Measurements from ENCODE around the gene ZC3H15.

The ZC3H15 gene

DNA sequence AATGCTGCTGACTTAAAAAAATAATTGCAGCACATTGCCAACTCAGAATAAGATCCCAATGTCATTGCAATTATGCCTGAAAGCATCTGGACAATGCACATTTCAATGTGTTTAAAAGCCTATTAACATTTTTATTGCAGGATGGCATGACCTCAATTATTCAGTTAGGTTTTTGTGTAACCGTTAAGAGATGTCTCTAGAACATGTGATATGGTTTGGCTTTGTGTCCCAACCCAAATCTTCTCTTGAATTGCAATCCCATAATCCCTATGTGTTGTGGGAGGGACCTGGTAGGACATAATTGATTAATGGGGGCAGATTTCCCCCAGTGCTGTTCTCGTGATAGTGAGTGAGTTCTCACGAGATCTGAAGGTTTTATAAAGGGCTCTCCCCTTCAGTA, 43.2 kb upstream of the ZC3H15 start:
- Histone ChIP-seq H2AFZ (ENCODE audit: low read length) (no peak overlapping the region), H3K4me2 (ENCODE audit: insufficient read depth, low read length, poor library complexity, severe bottlenecking) (no peak overlapping the region), H3K23ac (ENCODE audit: low read depth, low read length, poor library complexity) (no peak overlapping the region), H2BK12ac (ENCODE audit: low read length) (no peak overlapping the region), H4K8ac (ENCODE audit: low read depth, low read length) (no peak overlapping the region), H2BK5ac (ENCODE audit: low read length) (no peak overlapping the region), H3K14ac (ENCODE audit: low read length) (no peak overlapping the region), H3K27me3 (ENCODE audit: control insufficient read depth in 3 of 3, insufficient read depth in 3 of 3, low read depth in 1 of 3, low read length in 3 of 3) (no peaks in the 10 kb centered on the region), H3K18ac (ENCODE audit: low read length) (no peak overlapping the region), H3K27ac (replicated peaks; ENCODE audit: low read length) (no peak overlapping the region), H3K79me1 (ENCODE audit: low read depth, low read length) (no peaks in the 10 kb centered on the region), H3K4me3 (ENCODE audit: low read length in 2 of 2) (no peak overlapping the region), H3K4me1 (ENCODE audit: control insufficient read depth in 2 of 2, insufficient read depth in 1 of 2, low read depth in 1 of 2, low read length in 2 of 2) (peaks cover 3 to 4% of the 10 kb centered on the region in 2 donors), H3K36me3 (replicated peaks in 1 of 2; ENCODE audit: control insufficient read depth in 2 of 2, insufficient read depth in 2 of 2, low read length in 2 of 2) (no peaks in the 10 kb centered on the region), H4K91ac (ENCODE audit: low read depth, low read length, poor library complexity) (no peak overlapping the region), H3K9ac (ENCODE audit: low read depth, low read length, poor library complexity) (no peak overlapping the region), H2AK5ac (ENCODE audit: low read depth, low read length) (no peak overlapping the region), H2BK15ac (ENCODE audit: low read length) (no peak overlapping the region), H2BK120ac (ENCODE audit: low read depth, low read length) (no peak overlapping the region), H3K9me3 (replicated peaks in 1 of 2; ENCODE audit: control insufficient read depth in 2 of 2, insufficient read depth in 1 of 2, low read depth in 1 of 2, low read length in 2 of 2) (peaks cover 2 to 4% of the 10 kb centered on the region in 2 donors), H3K4ac (ENCODE audit: low read length) (no peak overlapping the region)
- no peak for DNase-seq (ENCODE audit: low spot score)
- WGBS, 2 donors (ENCODE audit: extremely low coverage in 2 of 2, insufficient read length in 2 of 2, insufficient replicate concordance in 1 of 2) = no CpG with 5 or more reads among the region's 3 CpGs

DNA sequence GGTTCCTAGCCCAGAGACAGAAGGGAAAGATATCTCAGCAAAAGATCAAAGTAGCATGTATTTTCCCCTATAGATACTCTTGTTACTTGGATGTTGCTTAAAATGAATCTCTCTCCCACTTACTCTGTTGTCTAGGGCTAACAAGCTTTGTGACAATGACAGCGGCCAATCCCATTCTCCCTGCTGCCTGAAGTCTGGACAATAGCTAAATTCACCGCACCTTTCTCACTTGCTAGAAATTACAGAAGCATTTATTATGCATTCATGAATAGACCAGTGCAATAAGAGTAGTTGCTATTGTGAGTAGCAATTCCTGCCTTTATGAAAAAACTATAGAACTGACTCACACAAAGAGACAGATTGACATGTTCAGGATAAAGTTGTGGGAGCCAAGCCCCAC, 42.2 kb upstream of the ZC3H15 start:
- no peaks in the 10 kb centered on the region for H3K36me3 ChIP-seq (replicated peaks in 1 of 2; ENCODE audit: control insufficient read depth in 2 of 2, insufficient read depth in 2 of 2, low read length in 2 of 2)
- no peak overlapping the region for H3K23ac ChIP-seq (ENCODE audit: low read depth, low read length, poor library complexity)
- no CpG with 5 or more reads among the region's 2 CpGs for WGBS, 2 donors (ENCODE audit: extremely low coverage in 2 of 2, insufficient read length in 2 of 2, insufficient replicate concordance in 1 of 2)
- no peak overlapping the region for H3K4me2 ChIP-seq (ENCODE audit: insufficient read depth, low read length, poor library complexity, severe bottlenecking)
- no peak overlapping the region for H2BK15ac ChIP-seq (ENCODE audit: low read length)
- H4K8ac ChIP-seq (ENCODE audit: low read depth, low read length) = no peak overlapping the region
- H3K4ac ChIP-seq (ENCODE audit: low read length) = no peak overlapping the region
- H3K4me1 ChIP-seq (ENCODE audit: control insufficient read depth in 2 of 2, insufficient read depth in 1 of 2, low read depth in 1 of 2, low read length in 2 of 2) = peaks cover 3 to 4% of the 10 kb centered on the region in 2 donors
- H2BK120ac ChIP-seq (ENCODE audit: low read depth, low read length) = no peak overlapping the region
- DNase-seq (ENCODE audit: low spot score) = no peak
- H2BK12ac ChIP-seq (ENCODE audit: low read length) = no peak overlapping the region
- H3K79me1 ChIP-seq (ENCODE audit: low read depth, low read length) = no peaks in the 10 kb centered on the region
- no peak overlapping the region for H3K9ac ChIP-seq (ENCODE audit: low read depth, low read length, poor library complexity)
- H3K14ac ChIP-seq (ENCODE audit: low read length) = no peak overlapping the region
- no peak overlapping the region for H2AFZ ChIP-seq (ENCODE audit: low read length)
- no peaks in the 10 kb centered on the region for H3K9me3 ChIP-seq (replicated peaks in 1 of 2; ENCODE audit: control insufficient read depth in 2 of 2, insufficient read depth in 1 of 2, low read depth in 1 of 2, low read length in 2 of 2)
- no peak overlapping the region for H2BK5ac ChIP-seq (ENCODE audit: low read length)
- H3K4me3 ChIP-seq (ENCODE audit: low read length in 2 of 2) = no peak overlapping the region
- no peaks in the 10 kb centered on the region for H3K27me3 ChIP-seq (ENCODE audit: control insufficient read depth in 3 of 3, insufficient read depth in 3 of 3, low read depth in 1 of 3, low read length in 3 of 3)
- no peak overlapping the region for H2AK5ac ChIP-seq (ENCODE audit: low read depth, low read length)
- no peak overlapping the region for H3K27ac ChIP-seq (replicated peaks; ENCODE audit: low read length)
- H4K91ac ChIP-seq (ENCODE audit: low read depth, low read length, poor library complexity) = no peak overlapping the region
- no peak overlapping the region for H3K18ac ChIP-seq (ENCODE audit: low read length)

DNA sequence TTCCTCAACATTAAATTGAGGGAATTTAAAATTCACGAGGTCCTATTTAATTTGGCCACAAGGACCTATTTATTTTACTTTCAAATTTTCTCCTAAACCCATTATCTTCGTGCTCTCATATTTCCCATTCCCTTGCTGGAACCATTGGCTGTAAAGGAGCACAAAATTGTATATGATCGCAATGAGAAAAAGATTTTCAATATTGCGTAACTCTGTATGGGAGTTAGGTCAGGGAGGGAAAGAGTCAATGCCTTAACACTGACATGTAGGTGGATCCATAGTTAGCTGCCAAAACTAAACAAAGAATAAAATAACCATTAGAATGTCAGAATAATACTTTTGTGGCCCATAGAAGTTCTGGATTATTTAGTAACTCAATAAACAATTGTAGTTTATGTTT, 40.6 kb upstream of the ZC3H15 start:
- Histone ChIP-seq H2BK120ac (ENCODE audit: low read depth, low read length) (no peak overlapping the region), H2BK15ac (ENCODE audit: low read length) (no peak overlapping the region), H2AK5ac (ENCODE audit: low read depth, low read length) (no peak overlapping the region), H3K9me3 (replicated peaks in 1 of 2; ENCODE audit: control insufficient read depth in 2 of 2, insufficient read depth in 1 of 2, low read depth in 1 of 2, low read length in 2 of 2) (no peaks in the 10 kb centered on the region), H3K14ac (ENCODE audit: low read length) (no peak overlapping the region), H3K4me2 (ENCODE audit: insufficient read depth, low read length, poor library complexity, severe bottlenecking) (no peak overlapping the region), H3K4me3 (ENCODE audit: low read length in 2 of 2) (no peak overlapping the region), H3K9ac (ENCODE audit: low read depth, low read length, poor library complexity) (no peak overlapping the region), H3K27ac (replicated peaks; ENCODE audit: low read length) (no peak overlapping the region), H2AFZ (ENCODE audit: low read length) (no peak overlapping the region), H2BK5ac (ENCODE audit: low read length) (no peak overlapping the region), H3K79me1 (ENCODE audit: low read depth, low read length) (no peaks in the 10 kb centered on the region), H3K23ac (ENCODE audit: low read depth, low read length, poor library complexity) (no peak overlapping the region), H3K4me1 (ENCODE audit: control insufficient read depth in 2 of 2, insufficient read depth in 1 of 2, low read depth in 1 of 2, low read length in 2 of 2) (peaks cover 3 to 4% of the 10 kb centered on the region in 2 donors), H2BK12ac (ENCODE audit: low read length) (no peak overlapping the region), H4K91ac (ENCODE audit: low read depth, low read length, poor library complexity) (no peak overlapping the region), H3K4ac (ENCODE audit: low read length) (no peak overlapping the region), H3K36me3 (replicated peaks in 1 of 2; ENCODE audit: control insufficient read depth in 2 of 2, insufficient read depth in 2 of 2, low read length in 2 of 2) (no peaks in the 10 kb centered on the region), H4K8ac (ENCODE audit: low read depth, low read length) (no peak overlapping the region), H3K18ac (ENCODE audit: low read length) (no peak overlapping the region), H3K27me3 (ENCODE audit: control insufficient read depth in 3 of 3, insufficient read depth in 3 of 3, low read depth in 1 of 3, low read length in 3 of 3) (no peaks in the 10 kb centered on the region)
- no peak for DNase-seq (ENCODE audit: low spot score)
- WGBS, 2 donors (ENCODE audit: extremely low coverage in 2 of 2, insufficient read length in 2 of 2, insufficient replicate concordance in 1 of 2) = no CpG with 5 or more reads among the region's 4 CpGs

DNA sequence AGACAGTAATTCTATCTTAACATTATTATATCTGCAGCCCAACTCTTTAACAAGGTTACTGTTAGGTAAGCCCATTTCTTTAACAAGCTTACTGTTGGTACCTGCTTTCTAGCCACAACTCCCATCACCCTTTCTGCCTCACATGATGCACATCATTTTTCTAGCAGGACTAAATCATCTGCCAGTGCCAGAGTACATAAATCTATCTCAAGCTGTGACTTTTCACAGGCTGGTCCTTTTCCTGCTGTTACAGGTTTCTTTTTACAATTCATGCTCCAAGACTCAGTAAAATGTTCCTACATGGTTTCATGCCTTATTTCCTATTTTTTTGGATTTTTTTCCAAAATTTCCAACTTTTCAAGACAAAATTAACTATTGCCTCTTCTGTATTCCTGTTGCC, 30.4 kb upstream of the ZC3H15 start:
- H2BK15ac ChIP-seq (ENCODE audit: low read length) = no peak overlapping the region
- no peak overlapping the region for H2BK120ac ChIP-seq (ENCODE audit: low read depth, low read length)
- no peak for DNase-seq (ENCODE audit: low spot score)
- H3K4me2 ChIP-seq (ENCODE audit: insufficient read depth, low read length, poor library complexity, severe bottlenecking) = no peak overlapping the region
- no peak overlapping the region for H3K4ac ChIP-seq (ENCODE audit: low read length)
- H2AK5ac ChIP-seq (ENCODE audit: low read depth, low read length) = no peak overlapping the region
- no peak overlapping the region for H2AFZ ChIP-seq (ENCODE audit: low read length)
- H3K27ac ChIP-seq (replicated peaks; ENCODE audit: low read length) = no peak overlapping the region
- no peak overlapping the region for H3K4me3 ChIP-seq (ENCODE audit: low read length in 2 of 2)
- no peak overlapping the region for H4K91ac ChIP-seq (ENCODE audit: low read depth, low read length, poor library complexity)
- peaks cover 0 to 6% of the 10 kb centered on the region in 2 donors for H3K36me3 ChIP-seq (replicated peaks in 1 of 2; ENCODE audit: control insufficient read depth in 2 of 2, insufficient read depth in 2 of 2, low read length in 2 of 2)
- H3K27me3 ChIP-seq (ENCODE audit: control insufficient read depth in 3 of 3, insufficient read depth in 3 of 3, low read depth in 1 of 3, low read length in 3 of 3) = no peaks in the 10 kb centered on the region
- H3K4me1 ChIP-seq (ENCODE audit: control insufficient read depth in 2 of 2, insufficient read depth in 1 of 2, low read depth in 1 of 2, low read length in 2 of 2) = no peaks in the 10 kb centered on the region
- no peak overlapping the region for H3K23ac ChIP-seq (ENCODE audit: low read depth, low read length, poor library complexity)
- no peak overlapping the region for H4K8ac ChIP-seq (ENCODE audit: low read depth, low read length)
- H2BK12ac ChIP-seq (ENCODE audit: low read length) = no peak overlapping the region
- no peaks in the 10 kb centered on the region for H3K9me3 ChIP-seq (replicated peaks in 1 of 2; ENCODE audit: control insufficient read depth in 2 of 2, insufficient read depth in 1 of 2, low read depth in 1 of 2, low read length in 2 of 2)
- H2BK5ac ChIP-seq (ENCODE audit: low read length) = no peak overlapping the region
- no peak overlapping the region for H3K9ac ChIP-seq (ENCODE audit: low read depth, low read length, poor library complexity)
- no peaks in the 10 kb centered on the region for H3K79me1 ChIP-seq (ENCODE audit: low read depth, low read length)
- H3K14ac ChIP-seq (ENCODE audit: low read length) = no peak overlapping the region
- no peak overlapping the region for H3K18ac ChIP-seq (ENCODE audit: low read length)
